DOHH2 (cell line): Measurements from ENCODE around the gene SMG6.

ENCODE experiments used
- EZH2phosphoT487 ChIP-seq: fragments of 200-600 bp; sonication (generic); IDR thresholded peaks from 2 replicates; pipeline ENCODE4 v1.6.1; 2017; ENCODE audit warnings: borderline replicate concordance, mild to moderate bottlenecking, antibody characterized with exemption, low read length, moderate library complexity, mixed read lengths
- TF ChIP-seq, protein P1 (sequence below): fragments of 200-600 bp; sonication (generic); IDR thresholded peaks from one replicate; pipeline ENCODE4 v1.5.1; 2014; ENCODE audit warnings: antibody characterized with exemption, mild to moderate bottlenecking, low read depth, low read length; ENCODE audit not compliant: poor library complexity, severe bottlenecking

DNA sequence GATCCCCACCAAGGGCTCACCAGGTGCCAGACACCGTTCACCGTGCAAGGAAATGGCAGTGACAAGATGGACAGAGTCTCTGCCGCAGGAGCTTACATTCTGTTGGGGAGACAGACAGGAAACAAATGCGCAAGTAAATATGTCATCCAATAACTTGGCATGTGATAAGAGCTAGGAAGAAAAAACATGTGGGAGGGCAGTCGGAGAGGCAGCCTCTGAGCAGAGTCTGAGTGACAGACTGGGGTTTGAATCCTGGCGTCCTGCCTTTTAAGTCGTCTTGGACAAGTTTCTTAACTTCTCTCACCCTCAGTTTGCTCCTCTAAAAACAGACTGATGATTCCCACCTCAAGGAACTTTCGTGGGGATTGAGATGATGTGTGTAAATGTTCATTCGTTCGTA, 40.9 kb upstream of the SMG6 start:
- TF ChIP-seq, protein P1, sequence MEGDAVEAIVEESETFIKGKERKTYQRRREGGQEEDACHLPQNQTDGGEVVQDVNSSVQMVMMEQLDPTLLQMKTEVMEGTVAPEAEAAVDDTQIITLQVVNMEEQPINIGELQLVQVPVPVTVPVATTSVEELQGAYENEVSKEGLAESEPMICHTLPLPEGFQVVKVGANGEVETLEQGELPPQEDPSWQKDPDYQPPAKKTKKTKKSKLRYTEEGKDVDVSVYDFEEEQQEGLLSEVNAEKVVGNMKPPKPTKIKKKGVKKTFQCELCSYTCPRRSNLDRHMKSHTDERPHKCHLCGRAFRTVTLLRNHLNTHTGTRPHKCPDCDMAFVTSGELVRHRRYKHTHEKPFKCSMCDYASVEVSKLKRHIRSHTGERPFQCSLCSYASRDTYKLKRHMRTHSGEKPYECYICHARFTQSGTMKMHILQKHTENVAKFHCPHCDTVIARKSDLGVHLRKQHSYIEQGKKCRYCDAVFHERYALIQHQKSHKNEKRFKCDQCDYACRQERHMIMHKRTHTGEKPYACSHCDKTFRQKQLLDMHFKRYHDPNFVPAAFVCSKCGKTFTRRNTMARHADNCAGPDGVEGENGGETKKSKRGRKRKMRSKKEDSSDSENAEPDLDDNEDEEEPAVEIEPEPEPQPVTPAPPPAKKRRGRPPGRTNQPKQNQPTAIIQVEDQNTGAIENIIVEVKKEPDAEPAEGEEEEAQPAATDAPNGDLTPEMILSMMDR: no peak
- no peak for TF ChIP-seq EZH2phosphoT487
